HG02571 (cell line): ENCODE measurements around the gene COL18A1.
"Not testable (repeated sequence)": the region's sequence is repeated elsewhere in the genome, so short reads cannot be mapped to it uniquely, and the experiment has no call there.

Experiments used
- ATAC-seq: cut with Tn5 transposase; IDR thresholded peaks from one replicate; pipeline ENCODE4 v1.9.1; 2021; ENCODE audit warnings: mild to moderate bottlenecking, moderate library complexity; ENCODE audit not compliant: unreplicated experiment

The COL18A1 gene

GRCh38 chr21:45404730-45405270 is at the start of gene COL18A1:
Gene COL18A1 (plus strand): TSS chr21:45405165. CDS start chr21:45405231, 66 bp downstream.
- no peak for ATAC-seq

GRCh38 chr21:45355573-45355972 is 49.4 kb upstream of the COL18A1 start:
- no peak for ATAC-seq

- no peak for ATAC-seq
Measured at GRCh38 chr21:45356251-45356650, 48.7 kb upstream of the COL18A1 start.

GRCh38 chr21:45356653-45357435 is 48.1 kb upstream of the COL18A1 start:
- ATAC-seq, result no peak

GRCh38 chr21:45357436-45358260 is 47.3 kb upstream of the COL18A1 start:
- no peak for ATAC-seq

- ATAC-seq, result no peak
Measured at GRCh38 chr21:45358261-45358670, 46.7 kb upstream of the COL18A1 start.

- ATAC-seq, result no peak
Measured at GRCh38 chr21:45358711-45359310, 46.2 kb upstream of the COL18A1 start.

- no peak for ATAC-seq
Measured at GRCh38 chr21:45359451-45360217, 45.3 kb upstream of the COL18A1 start.

- ATAC-seq, result no peak
Measured at GRCh38 chr21:45361033-45361997, 43.6 kb upstream of the COL18A1 start.

- ATAC-seq, result no peak
Measured at GRCh38 chr21:45362077-45362747, 42.8 kb upstream of the COL18A1 start.

- ATAC-seq, result no peak
Measured at GRCh38 chr21:45362748-45363145, 42.2 kb upstream of the COL18A1 start.

GRCh38 chr21:45363272-45363671 is 41.7 kb upstream of the COL18A1 start:
- not testable (repeated sequence) for ATAC-seq

- ATAC-seq, result no peak
Measured at GRCh38 chr21:45363921-45364467, 41.0 kb upstream of the COL18A1 start.

- no peak for ATAC-seq
Measured at GRCh38 chr21:45364468-45365185, 40.3 kb upstream of the COL18A1 start.

GRCh38 chr21:45365186-45365607 is 39.8 kb upstream of the COL18A1 start:
- no peak for ATAC-seq

GRCh38 chr21:45365608-45366241 is 39.2 kb upstream of the COL18A1 start:
- ATAC-seq, result no peak

- ATAC-seq, result no peak
Measured at GRCh38 chr21:45366476-45366875, 38.5 kb upstream of the COL18A1 start.
